Spleen (tissue), 11 donors: Measurements from ENCODE around the gene CCDC6. TPM values are rescaled to one million over a fixed set of nuclear protein-coding genes. Genes with fewer than 3 reads are reported as not detected.

Source experiments
- DNase-seq: peaks from one replicate; pipeline ENCODE4 v3.0.0-alpha.2; 2020
- H3K27ac ChIP-seq, 8 donors: fragments of 200-600 bp; sonication (generic) in 7 of 8; 1 replicate in 4 of 8; 2 replicates in 4 of 8; pipeline versions ENCODE4 v1.5.0 to v1.8.0; 2016 to 2021; ENCODE audit warnings: inconsistent platforms in 4 of 8, mild to moderate bottlenecking in 4 of 8, moderate library complexity in 1 of 8
- H3K27me3 ChIP-seq, 7 donors: fragments of 200-600 bp; sonication (generic) in 6 of 7; replicated peaks in 1 of 7; 1 replicate in 4 of 7; 2 replicates in 3 of 7; pipeline versions ENCODE4 v1.5.0 to v1.8.0; 2016 to 2021; ENCODE audit warnings: inconsistent platforms in 3 of 7, mild to moderate bottlenecking in 1 of 7
- H3K36me3 ChIP-seq, 6 donors: fragments of 200-600 bp; sonication (generic) in 5 of 6; 1 replicate in 4 of 6; 2 replicates in 2 of 6; pipeline versions ENCODE4 v1.5.0 to v1.8.0; 2016 to 2021; ENCODE audit warnings: inconsistent platforms in 2 of 6
- H3K4me1 ChIP-seq, 6 donors: fragments of 200-600 bp; sonication (generic) in 5 of 6; 1 replicate in 3 of 6; 2 replicates in 3 of 6; pipeline versions ENCODE4 v1.5.0 to v1.8.0; 2016 to 2021; ENCODE audit warnings: inconsistent platforms in 3 of 6
- H3K4me3 ChIP-seq, 8 donors: fragments of 200-600 bp; sonication (generic) in 7 of 8; 1 replicate in 4 of 8; 2 replicates in 4 of 8; pipeline versions ENCODE4 v1.5.0 to v1.8.0; 2016 to 2021; ENCODE audit warnings: inconsistent platforms in 4 of 8, mild to moderate bottlenecking in 4 of 8, moderate library complexity in 2 of 8
- H3K9me3 ChIP-seq, 8 donors: fragments of 200-600 bp; sonication (generic) in 7 of 8; 1 replicate in 4 of 8; 2 replicates in 4 of 8; pipeline versions ENCODE4 v1.5.0 to v1.8.0; 2016 to 2021; ENCODE audit warnings: inconsistent platforms in 4 of 8
- POLR2A ChIP-seq, 3 donors: fragments of 450-650 bp; IDR thresholded peaks; one replicate each; pipeline ENCODE4 v1.5.1; 2017; ENCODE audit warnings: antibody characterized with exemption in 3 of 3, mild to moderate bottlenecking in 1 of 3
- POLR2AphosphoS5 ChIP-seq, 3 donors: sonication (generic); formaldehyde crosslinking; IDR thresholded peaks; one replicate each; pipeline ENCODE4 v1.5.1; 2017; ENCODE audit warnings: antibody characterized with exemption in 3 of 3
- WGBS, 5 donors: extraction: QIAGEN DNeasy Blood & Tissue Kit in 3 of 5; methylation state at CpG; one replicate each; pipeline versions ENCODE4 v1.1.5 to v1.1.7; 2013 to 2018; 5-methylcytosine and 5-hydroxymethylcytosine counted together
- intact Hi-C: fragments of 100-400 bp; cut with DNase I; formaldehyde crosslinking; loops from one replicate; pipeline ENCODE4 v1.15.0; 2023; ENCODE audit warnings: low total_unique reads
- polyA plus RNA-seq, 3 donors: library from polyadenylated mRNA; stranded (reverse); fragments of 200-250 nt; gene quantifications; one replicate each; pipeline ENCODE4 v1.2.1, GENCODE V29; 2013
- total RNA-seq, 7 donors: library from RNA; depleted of rRNA in 3 of 7; stranded (reverse); fragments of >200 nt in 3 of 7; fragmentation: NEBNext Ultra II Directional in 4 of 7; extraction: Animal tissue kit (Norgen Biotek cat#: 25700) in 4 of 7; gene quantifications; one replicate each; pipeline versions ENCODE4 v1.1.0 to v1.2.1, GENCODE V29; 2016 to 2021
- TF ChIP-seq, protein P1 (sequence below), 11 experiments: fragments of 200-600 bp in 7 of 11; fragments of 450-650 bp in 4 of 11; sonication (generic) in 4 of 11; IDR thresholded peaks in 8 of 11; conservative IDR thresholded peaks in 3 of 11; 1 replicate in 7 of 11; 2 replicates in 4 of 11; pipeline versions ENCODE4 v1.4.0 to v1.8.0; 2016 to 2021; ENCODE audit warnings: antibody characterized with exemption in 11 of 11, inconsistent platforms in 4 of 11, mild to moderate bottlenecking in 1 of 11
- donor health status: healthy with polysubstance abuse.
- donor health status: DM: no; HTN: no; CAD: no; lungs with moderate emphysema.
- donor health status: DM: no; HTN: no; CAD: no.
- donor health status: Bipolar disorder and iron deficiency.
- donor health status: healthy.
- donor health status: DM: no; HTN: no; CAD: no.
- donor health status: DM: yes; HTN: yes; CAD: no.

The CCDC6 gene
- total and polyA plus RNA-seq, 10 donors: 8.7 to 55.1 (median 37.6) TPM

GRCh38 chr10:59910867-59911266 is 4.5 kb upstream of the CCDC6 start:
- intact Hi-C loops: no loop called here
- H3K4me1 ChIP-seq: peaks cover 7 to 26% (median 22%) of the 10 kb centered on the region in 6 donors
- no peaks in the 10 kb centered on the region for H3K36me3 ChIP-seq
- H3K27me3 ChIP-seq: no peaks in the 10 kb centered on the region
- no peak overlapping the region for H3K4me3 ChIP-seq
- DNase-seq: no peak
- H3K27ac ChIP-seq: no peak overlapping the region
- 73 to 83% (median 81%) methylated on average over 5 of the region's 5 CpGs for WGBS, 5 donors
- H3K9me3 ChIP-seq: peaks cover 0 to 18% (median 17%) of the 10 kb centered on the region in 8 donors
- TF ChIP-seq POLR2A (IDR thresholded peaks at IDR 0.05) (no peak), POLR2AphosphoS5 (IDR thresholded peaks at IDR 0.05) (no peak)
- TF ChIP-seq, protein P1, sequence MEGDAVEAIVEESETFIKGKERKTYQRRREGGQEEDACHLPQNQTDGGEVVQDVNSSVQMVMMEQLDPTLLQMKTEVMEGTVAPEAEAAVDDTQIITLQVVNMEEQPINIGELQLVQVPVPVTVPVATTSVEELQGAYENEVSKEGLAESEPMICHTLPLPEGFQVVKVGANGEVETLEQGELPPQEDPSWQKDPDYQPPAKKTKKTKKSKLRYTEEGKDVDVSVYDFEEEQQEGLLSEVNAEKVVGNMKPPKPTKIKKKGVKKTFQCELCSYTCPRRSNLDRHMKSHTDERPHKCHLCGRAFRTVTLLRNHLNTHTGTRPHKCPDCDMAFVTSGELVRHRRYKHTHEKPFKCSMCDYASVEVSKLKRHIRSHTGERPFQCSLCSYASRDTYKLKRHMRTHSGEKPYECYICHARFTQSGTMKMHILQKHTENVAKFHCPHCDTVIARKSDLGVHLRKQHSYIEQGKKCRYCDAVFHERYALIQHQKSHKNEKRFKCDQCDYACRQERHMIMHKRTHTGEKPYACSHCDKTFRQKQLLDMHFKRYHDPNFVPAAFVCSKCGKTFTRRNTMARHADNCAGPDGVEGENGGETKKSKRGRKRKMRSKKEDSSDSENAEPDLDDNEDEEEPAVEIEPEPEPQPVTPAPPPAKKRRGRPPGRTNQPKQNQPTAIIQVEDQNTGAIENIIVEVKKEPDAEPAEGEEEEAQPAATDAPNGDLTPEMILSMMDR (IDR thresholded peaks at IDR 0.05 in 8 of 11, conservative IDR thresholded peaks at IDR 0.05 in 3 of 11): no peak

- no peak overlapping the region for H3K27ac ChIP-seq
- H3K4me3 ChIP-seq: no peak overlapping the region
- H3K36me3 ChIP-seq: no peaks in the 10 kb centered on the region
- H3K27me3 ChIP-seq: no peaks in the 10 kb centered on the region
- 25 to 100% (median 97%) methylated on average over 1 of the region's 1 CpG for WGBS, 5 donors
- intact Hi-C loops: loop anchor here (10.0 kb wide), 1 partner anchor 75 kb away; no protein-coding TSS in a partner anchor
- no peak for DNase-seq
- H3K4me1 ChIP-seq: peaks cover 7 to 37% (median 28%) of the 10 kb centered on the region in 6 donors
- no peak for TF ChIP-seq POLR2AphosphoS5 (IDR thresholded peaks at IDR 0.05)
- TF ChIP-seq, protein P1 (IDR thresholded peaks at IDR 0.05 in 8 of 11, conservative IDR thresholded peaks at IDR 0.05 in 3 of 11): no peak
- TF ChIP-seq POLR2A (IDR thresholded peaks at IDR 0.05): no peak
- peaks cover 0 to 18% (median 17%) of the 10 kb centered on the region in 8 donors for H3K9me3 ChIP-seq
Measured at GRCh38 chr10:59909815-59910214, 3.5 kb upstream of the CCDC6 start.

DNA sequence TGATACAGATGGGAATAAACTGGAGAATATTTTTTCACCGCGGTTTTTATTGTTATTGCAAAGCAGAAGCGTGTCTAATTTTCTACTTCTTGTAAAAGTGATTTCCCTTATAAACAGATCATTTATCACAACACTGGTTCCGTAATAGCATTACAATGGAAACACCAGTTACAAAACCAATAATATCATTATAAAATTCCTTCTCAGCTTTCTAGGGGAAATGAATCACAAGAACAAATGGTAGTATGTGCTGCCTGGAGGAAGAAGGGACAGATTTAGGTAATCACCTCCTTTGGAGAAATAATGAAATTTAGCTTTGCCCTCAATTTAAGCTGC is 2.4 kb upstream of the CCDC6 start:
- TF ChIP-seq, protein P1 (IDR thresholded peaks at IDR 0.05 in 8 of 11, conservative IDR thresholded peaks at IDR 0.05 in 3 of 11): no peak
- TF ChIP-seq POLR2A (IDR thresholded peaks at IDR 0.05): no peak
- no peak for TF ChIP-seq POLR2AphosphoS5 (IDR thresholded peaks at IDR 0.05)
- Histone ChIP-seq H3K4me1 (peaks cover 18 to 47% (median 38%) of the 10 kb centered on the region in 6 donors), H3K36me3 (no peaks in the 10 kb centered on the region), H3K27ac (peak overlapping the region; percentile 91 to 96 (median 94)), H3K9me3 (peaks cover 0 to 10% (median 8%) of the 10 kb centered on the region in 8 donors), H3K4me3 (peak overlapping the region in 5 of 8 donors; percentile 36 to 96 (median 79)), H3K27me3 (no peaks in the 10 kb centered on the region)
- intact Hi-C loops: loop anchor here (10.0 kb wide), 1 partner anchor 74 kb away; no protein-coding TSS in a partner anchor
- 55 to 72% (median 62%) methylated on average over 4 of the region's 4 CpGs for WGBS, 5 donors
- DNase-seq: no peak

GRCh38 chr10:59907918-59908807 is 1.8 kb upstream of the CCDC6 start:
- Histone ChIP-seq H3K4me3 (peak overlapping the region; percentile 0 to 96 (median 58)), H3K9me3 (peaks cover 0 to 4% (median 2%) of the 10 kb centered on the region in 8 donors), H3K27me3 (no peaks in the 10 kb centered on the region), H3K4me1 (peaks cover 23 to 53% (median 44%) of the 10 kb centered on the region in 6 donors), H3K27ac (peak overlapping the region; percentile 91 to 96 (median 94)), H3K36me3 (no peaks in the 10 kb centered on the region)
- intact Hi-C loops: loop anchor here (10.0 kb wide), 1 partner anchor 73 kb away; no protein-coding TSS in a partner anchor
- WGBS, 5 donors: 3 to 6% (median 4%) methylated on average over 9 of the region's 9 CpGs
- DNase-seq: no peak
- TF ChIP-seq, protein P1 (IDR thresholded peaks at IDR 0.05 in 8 of 11, conservative IDR thresholded peaks at IDR 0.05 in 3 of 11): no peak
- peak in 1 of 3 donors; percentile 27 for TF ChIP-seq POLR2A (IDR thresholded peaks at IDR 0.05)
- TF ChIP-seq POLR2AphosphoS5 (IDR thresholded peaks at IDR 0.05): peak in 1 of 3 donors; percentile 66
